Gastrocnemius medialis (tissue), 4 donors: ENCODE measurements around the gene ELF4.

Experiments used
- POLR2A ChIP-seq, 2 donors: fragments of 450-650 bp; IDR thresholded peaks; one replicate each; pipeline ENCODE4 v1.6.1; 2017; ENCODE audit warnings: antibody characterized with exemption in 2 of 2, mild to moderate bottlenecking in 2 of 2, moderate library complexity in 2 of 2
- TF ChIP-seq, protein P1 (sequence below), 5 experiments: fragments of 450-650 bp in 3 of 5; fragments of 200-600 bp in 2 of 5; sonication (generic) in 2 of 5; IDR thresholded peaks in 4 of 5; conservative IDR thresholded peaks in 1 of 5; 1 replicate in 4 of 5; 2 replicates in 1 of 5; pipeline ENCODE4 v1.5.1; 2016 to 2019; ENCODE audit warnings: antibody characterized with exemption in 5 of 5, mild to moderate bottlenecking in 3 of 5, moderate library complexity in 3 of 5

DNA sequence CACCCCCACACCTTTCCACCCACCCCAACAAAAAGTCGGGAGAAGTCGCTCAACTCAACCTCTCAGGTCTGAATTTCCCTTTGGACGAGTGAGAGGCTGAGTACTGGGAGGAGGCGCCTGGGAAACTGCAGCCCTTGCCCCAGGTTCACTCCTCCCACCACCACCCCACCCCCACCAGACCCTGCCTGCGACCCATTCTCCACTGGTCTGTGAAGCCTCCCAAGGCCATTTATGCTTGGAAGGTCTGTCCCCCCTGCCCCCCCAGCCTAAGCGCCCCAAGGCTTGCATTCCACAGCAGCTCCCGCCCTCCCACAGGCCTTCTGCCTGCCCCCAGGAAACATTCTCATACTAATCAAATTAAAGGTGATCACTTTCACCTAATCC, 27.2 kb downstream of the ELF4 start:
- TF ChIP-seq, protein P1, sequence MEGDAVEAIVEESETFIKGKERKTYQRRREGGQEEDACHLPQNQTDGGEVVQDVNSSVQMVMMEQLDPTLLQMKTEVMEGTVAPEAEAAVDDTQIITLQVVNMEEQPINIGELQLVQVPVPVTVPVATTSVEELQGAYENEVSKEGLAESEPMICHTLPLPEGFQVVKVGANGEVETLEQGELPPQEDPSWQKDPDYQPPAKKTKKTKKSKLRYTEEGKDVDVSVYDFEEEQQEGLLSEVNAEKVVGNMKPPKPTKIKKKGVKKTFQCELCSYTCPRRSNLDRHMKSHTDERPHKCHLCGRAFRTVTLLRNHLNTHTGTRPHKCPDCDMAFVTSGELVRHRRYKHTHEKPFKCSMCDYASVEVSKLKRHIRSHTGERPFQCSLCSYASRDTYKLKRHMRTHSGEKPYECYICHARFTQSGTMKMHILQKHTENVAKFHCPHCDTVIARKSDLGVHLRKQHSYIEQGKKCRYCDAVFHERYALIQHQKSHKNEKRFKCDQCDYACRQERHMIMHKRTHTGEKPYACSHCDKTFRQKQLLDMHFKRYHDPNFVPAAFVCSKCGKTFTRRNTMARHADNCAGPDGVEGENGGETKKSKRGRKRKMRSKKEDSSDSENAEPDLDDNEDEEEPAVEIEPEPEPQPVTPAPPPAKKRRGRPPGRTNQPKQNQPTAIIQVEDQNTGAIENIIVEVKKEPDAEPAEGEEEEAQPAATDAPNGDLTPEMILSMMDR (IDR thresholded peaks at IDR 0.05 in 4 of 5, conservative IDR thresholded peaks at IDR 0.05 in 1 of 5): no peak
- TF ChIP-seq POLR2A (IDR thresholded peaks at IDR 0.05): no peak
